Glomerular endothelial cell (primary cell): ENCODE results near the gene MCC. TPM values are rescaled to one million over a fixed set of nuclear protein-coding genes. Genes with fewer than 3 reads are reported as not detected.

Experiments used
- DNase-seq: peaks from one replicate; pipeline ENCODE4 v3.0.0-alpha.2; 2011; ENCODE audit warnings: low read depth, low spot score; ENCODE audit errors: extremely low read depth
- total RNA-seq: library from RNA; depleted of rRNA; stranded (reverse); fragments of >200 nt; gene quantifications from 2 replicates; pipeline ENCODE4 v1.2.3, GENCODE V29; 2015

The MCC gene
- total RNA-seq, 1 donor from 2014 or later = 30.2 TPM

- peak; percentile 29 for DNase-seq
Observed at GRCh38 chr5:113163328-113163727, 324.9 kb downstream of the MCC start.

DNA sequence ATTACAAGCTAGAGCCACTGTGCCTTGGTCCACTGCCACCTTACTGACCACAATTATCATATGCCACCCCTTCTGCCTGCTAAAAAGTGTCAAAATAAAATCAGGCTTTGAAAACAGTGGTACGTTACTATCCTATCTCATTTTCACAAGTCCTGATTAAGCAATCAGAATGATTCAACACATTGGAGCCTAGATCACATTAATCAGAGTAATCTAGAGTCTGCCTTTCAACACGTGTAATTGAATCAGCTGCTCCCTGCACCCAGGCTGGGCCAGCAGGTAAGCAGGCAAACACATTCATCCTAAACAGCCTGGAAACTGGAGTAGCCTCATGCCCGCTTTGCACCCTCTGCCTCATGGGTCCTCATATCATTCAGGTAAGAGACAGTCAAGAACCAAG, 325.5 kb downstream of the MCC start:
- no peak for DNase-seq

GRCh38 chr5:113162208-113162607, 326.0 kb downstream of the MCC start:
- no peak for DNase-seq

DNA sequence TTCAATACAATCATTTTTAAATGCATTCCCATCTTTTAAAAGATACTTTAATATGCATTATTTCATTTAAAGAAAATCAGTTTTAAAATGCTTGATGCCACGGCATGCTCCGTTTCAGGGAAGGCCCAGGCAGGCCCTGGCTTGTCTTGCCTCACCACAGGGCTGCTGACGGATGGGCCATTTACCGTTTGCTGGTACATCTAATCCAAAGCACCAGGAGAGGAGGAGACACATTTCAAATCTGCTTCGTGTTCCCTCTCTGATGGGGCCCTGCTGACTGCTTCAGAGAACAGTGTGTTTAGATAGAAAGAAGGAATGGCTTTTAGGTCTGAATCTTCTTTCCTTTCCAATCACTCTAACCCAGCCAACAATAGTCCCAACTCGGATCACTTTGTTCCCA, 326.4 kb downstream of the MCC start:
- no peak for DNase-seq

DNA sequence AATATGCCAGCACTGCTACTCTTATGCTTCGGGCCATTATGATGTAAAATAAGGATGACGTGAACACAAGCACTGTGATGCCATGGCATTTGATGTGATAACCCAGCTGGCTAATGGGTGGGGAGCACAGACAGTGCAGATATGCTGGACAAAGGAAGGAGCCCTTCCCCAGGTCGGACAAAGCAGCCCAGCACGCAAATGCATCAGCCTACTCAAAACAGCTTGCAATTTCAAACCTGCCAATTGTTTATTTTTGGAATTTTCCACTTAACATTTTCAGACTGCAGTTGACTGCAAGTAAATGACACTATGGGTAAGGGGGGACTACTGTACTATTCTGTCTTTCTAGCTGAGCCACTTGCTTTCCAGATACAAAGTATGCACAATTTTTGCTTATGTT, 330.4 kb downstream of the MCC start:
- no peak for DNase-seq

DNA sequence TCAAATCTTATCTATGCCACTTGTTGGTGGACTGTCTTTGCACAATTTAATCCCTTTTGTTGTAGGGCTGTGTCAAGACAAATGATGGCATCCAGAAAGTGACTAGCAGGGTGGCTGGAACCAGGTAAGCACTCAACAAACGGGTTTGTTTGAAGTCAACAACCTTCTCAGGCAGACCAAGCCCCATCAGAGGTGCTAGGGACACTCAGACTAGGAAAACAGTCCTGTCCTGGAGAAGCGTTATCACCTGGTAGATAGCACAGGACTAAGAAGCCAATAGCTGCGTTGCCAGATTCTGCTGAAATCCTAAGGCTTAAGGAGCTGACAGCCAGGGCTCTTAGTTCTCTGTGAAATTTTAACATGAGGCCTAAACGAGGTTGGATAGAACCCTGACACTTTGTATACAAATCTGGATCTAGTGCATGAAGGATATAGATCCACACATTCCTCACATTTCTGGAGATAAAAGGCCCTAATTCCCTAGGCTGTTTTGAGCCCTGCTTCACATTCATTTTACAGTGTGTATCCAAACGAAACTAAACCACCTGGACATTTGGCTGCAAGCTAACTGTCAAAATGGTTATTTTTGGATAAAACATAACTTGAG, 331.9 kb downstream of the MCC start:
- no peak for DNase-seq

- no peak for DNase-seq
Observed at GRCh38 chr5:113153512-113154097, 334.6 kb downstream of the MCC start.

DNA sequence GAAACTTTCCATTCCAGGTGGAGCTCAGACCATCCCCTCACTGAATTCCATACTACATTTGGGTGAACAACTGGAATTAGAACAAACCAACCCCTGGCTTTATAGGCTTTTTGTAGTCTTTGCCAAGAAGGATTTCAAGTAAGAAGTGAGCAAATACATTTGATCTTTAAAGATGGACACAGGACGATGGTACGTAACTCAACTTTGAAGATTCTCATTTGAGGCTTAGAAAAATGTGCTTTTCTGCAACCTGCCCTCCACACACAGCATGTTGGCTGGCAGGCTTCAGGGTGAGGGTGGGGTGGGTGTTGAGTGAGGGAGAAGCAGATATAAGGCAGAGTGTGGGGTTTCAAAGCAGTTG, 335.9 kb downstream of the MCC start:
- no peak for DNase-seq

DNA sequence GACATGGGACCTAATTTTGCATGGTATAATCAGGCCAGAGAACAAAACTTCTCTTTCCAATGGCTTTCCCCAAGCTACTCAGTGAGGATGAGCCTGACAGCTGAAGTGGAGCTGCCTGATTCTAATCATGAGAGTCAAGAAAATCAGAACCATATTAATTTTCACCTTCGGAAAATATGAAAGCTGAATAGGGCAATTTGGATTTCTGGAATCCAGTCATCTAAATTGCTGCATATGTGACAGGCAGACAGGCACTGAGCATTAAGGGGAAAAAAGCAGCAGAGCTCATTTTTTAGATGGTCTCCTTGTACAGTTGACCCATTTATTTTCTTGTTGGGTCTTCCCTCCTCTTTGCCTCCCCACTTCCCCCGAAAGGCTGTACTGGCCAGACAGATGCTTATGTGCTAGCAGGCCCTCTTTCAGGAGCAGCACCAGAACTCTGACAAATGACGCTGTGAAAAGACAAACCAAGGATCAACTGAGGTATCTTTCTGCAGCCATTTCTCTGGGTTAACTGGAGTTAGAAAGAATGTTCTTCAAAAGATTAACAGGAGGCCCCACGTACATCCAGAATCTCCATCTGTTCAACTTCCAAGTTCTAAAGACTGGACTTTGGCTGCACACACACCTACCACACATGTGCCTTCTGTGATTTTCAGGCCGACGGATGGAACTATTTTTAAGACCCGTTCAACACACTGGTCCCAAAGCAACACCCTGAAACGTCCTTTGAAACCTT, 336.4 kb downstream of the MCC start:
- no peak for DNase-seq

- DNase-seq = no peak
Observed at GRCh38 chr5:113150821-113151220, 337.4 kb downstream of the MCC start.

GRCh38 chr5:113150221-113150620, 338.0 kb downstream of the MCC start:
- no peak for DNase-seq

DNA sequence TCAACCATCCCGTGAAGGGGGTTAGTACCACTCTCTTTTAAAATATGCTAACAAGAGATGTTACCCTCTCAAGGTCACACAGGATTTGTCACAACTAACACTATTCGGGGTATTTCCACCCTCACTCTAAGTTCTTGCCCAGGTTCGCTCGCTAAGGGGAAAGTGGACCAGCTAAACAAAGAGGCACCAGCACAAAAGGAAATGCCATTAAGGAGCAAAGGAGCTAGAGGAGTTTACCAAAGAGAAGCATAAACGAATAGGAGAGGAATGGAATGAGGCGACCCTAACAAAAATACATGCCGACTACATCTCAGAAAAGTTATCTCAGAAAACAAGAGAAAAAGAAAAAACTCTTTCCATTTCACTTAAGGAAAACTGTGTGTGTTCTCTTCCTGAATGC, 340.7 kb downstream of the MCC start:
- no peak for DNase-seq

GRCh38 chr5:113147101-113147508, 341.1 kb downstream of the MCC start:
- no peak for DNase-seq

- DNase-seq = no peak
Observed at GRCh38 chr5:113145757-113146387, 342.4 kb downstream of the MCC start.

- no peak for DNase-seq
Observed at GRCh38 chr5:113142186-113142585, 346.1 kb downstream of the MCC start.

GRCh38 chr5:113140837-113141671, 347.2 kb downstream of the MCC start:
- DNase-seq = no peak

DNA sequence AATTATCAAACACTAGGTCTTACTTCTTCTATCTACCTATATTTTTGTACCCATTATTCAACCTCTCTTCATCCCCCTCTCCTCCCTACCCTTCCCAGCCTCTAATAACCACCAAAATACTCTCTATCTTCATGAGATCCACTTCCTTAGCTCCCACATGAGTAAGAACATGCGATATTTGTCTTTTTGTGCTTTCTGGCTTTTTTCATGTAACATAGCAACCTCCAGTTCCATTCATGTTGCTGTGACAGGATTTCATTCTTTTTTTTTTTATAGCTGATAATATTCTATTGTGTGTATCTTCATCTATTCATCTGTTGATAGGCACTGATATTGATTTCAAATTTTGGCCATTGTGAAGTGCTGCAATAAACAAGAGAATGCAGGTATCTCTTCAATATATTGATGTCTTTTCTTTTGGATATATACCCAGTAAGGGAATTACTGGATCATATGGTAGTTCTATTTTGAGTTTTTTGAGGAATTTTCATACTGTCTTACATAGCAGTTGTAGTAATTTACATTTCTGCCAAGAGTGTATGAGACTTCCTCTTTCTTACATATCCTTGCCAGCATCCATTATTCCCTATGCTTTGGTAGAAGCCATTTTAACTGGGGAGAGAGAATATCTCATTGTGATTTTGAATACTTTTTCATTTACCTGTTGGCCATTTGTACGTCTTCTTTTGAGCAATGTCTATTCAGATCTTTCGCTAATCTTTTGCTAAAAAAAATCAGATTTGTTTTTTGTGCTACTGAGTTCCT, 354.9 kb downstream of the MCC start:
- DNase-seq = no peak

GRCh38 chr5:113132564-113132963, 355.7 kb downstream of the MCC start:
- no peak for DNase-seq

- DNase-seq = no peak
Observed at GRCh38 chr5:113128641-113129330, 359.5 kb downstream of the MCC start.

- DNase-seq = no peak
Observed at GRCh38 chr5:113128082-113128481, 360.2 kb downstream of the MCC start.
